Measurements from ENCODE around the gene ANKRD37. TPM values are rescaled to one million over a fixed set of nuclear protein-coding genes. Genes with fewer than 3 reads are reported as not detected.

The ANKRD37 gene
- total RNA-seq, 1 experiment from 2014 or later: 5.5 TPM

GRCh38 chr4:185445209-185445608 lies 48.6 kb downstream of the ANKRD37 start:
- Mint-ChIP-seq H3K27me3 (ENCODE audit: insufficient read depth, unreplicated experiment) (no peaks in the 10 kb centered on the region), H3K27ac (ENCODE audit: low read depth, unreplicated experiment) (no peak overlapping the region), H3K9me3 (ENCODE audit: unreplicated experiment) (no peaks in the 10 kb centered on the region), H3K4me1 (ENCODE audit: insufficient read depth, unreplicated experiment) (no peaks in the 10 kb centered on the region), H3K36me3 (ENCODE audit: insufficient read depth, unreplicated experiment) (peaks cover 6% of the 10 kb centered on the region), H3K4me3 (ENCODE audit: unreplicated experiment) (no peak overlapping the region)
- intact Hi-C loops (cut with micrococcal nuclease): no loop called here
- DNase-seq (ENCODE audit: unreplicated experiment): no peak
- no TSS peak for BruUV-seq (replicated peaks)
- ChIA-PET CTCF (interaction anchor here (0.5 kb wide), 1 partner anchor 18 kb away, joined by 4 read pairs; no protein-coding TSS in a partner anchor), POLR2A (no interaction called here)
- TF ChIP-seq CTCF (IDR thresholded peaks at IDR 0.05; ENCODE audit: unreplicated experiment): no peak

Other genes starting within 250 kb of the ANKRD37 start
- 80.2 and 95.0 TPM in 2 replicates for gene CFAP97, start 192.8 kb upstream of the ANKRD37 start, total RNA-seq (2022)
- gene SNX25, start 187.2 kb upstream of the ANKRD37 start, total RNA-seq (2022): 10.5 and 14.4 TPM in 2 replicates
- gene LRP2BP, start 917 bp upstream of the ANKRD37 start, total RNA-seq (2022): 0.64 and 0.70 TPM in 2 replicates
- 44.4 and 46.4 TPM in 2 replicates for gene UFSP2, start 29.1 kb downstream of the ANKRD37 start, total RNA-seq (2022)
- 0.47 TPM in 1 of 2 replicates, not detected in the other for gene CCDC110, start 74.9 kb downstream of the ANKRD37 start, total RNA-seq (2022)
- gene PDLIM3, start 138.7 kb downstream of the ANKRD37 start, total RNA-seq (2022): 0.22 and 0.30 TPM in 2 replicates